GM18498 (cell line): ENCODE results near the gene TRAK2.
"Not testable (repeated sequence)": the region's sequence is repeated elsewhere in the genome, so short reads cannot be mapped to it uniquely, and the experiment has no call there.

Experiments used
- ATAC-seq: cut with Tn5 transposase; IDR thresholded peaks from one replicate; pipeline ENCODE4 v1.9.1; 2021; ENCODE audit warnings: mild to moderate bottlenecking, moderate library complexity; ENCODE audit not compliant: unreplicated experiment

TRAK2 gene

GRCh38 chr2:201419057-201419635 lies 32.1 kb downstream of the TRAK2 start:
- ATAC-seq, result no peak

GRCh38 chr2:201415149-201415548 lies 36.1 kb downstream of the TRAK2 start:
- ATAC-seq, result no peak

GRCh38 chr2:201414099-201415023 lies 36.9 kb downstream of the TRAK2 start:
- ATAC-seq, result peak; percentile 80

- ATAC-seq, result no peak
Measured at GRCh38 chr2:201413552-201413951, 37.7 kb downstream of the TRAK2 start.

GRCh38 chr2:201413143-201413542 lies 38.1 kb downstream of the TRAK2 start:
- no peak for ATAC-seq

- ATAC-seq, result no peak
Measured at GRCh38 chr2:201411421-201411820, 39.8 kb downstream of the TRAK2 start.

- no peak for ATAC-seq
Measured at GRCh38 chr2:201408931-201409330, 42.3 kb downstream of the TRAK2 start.

GRCh38 chr2:201407265-201407664 lies 44.0 kb downstream of the TRAK2 start:
- ATAC-seq, result no peak

- no peak for ATAC-seq
Measured at GRCh38 chr2:201406077-201406662, 45.1 kb downstream of the TRAK2 start.

- ATAC-seq, result no peak
Measured at GRCh38 chr2:201404699-201405280, 46.5 kb downstream of the TRAK2 start.

- ATAC-seq, result no peak
Measured at GRCh38 chr2:201403880-201404279, 47.4 kb downstream of the TRAK2 start.

- ATAC-seq, result no peak
Measured at GRCh38 chr2:201402651-201403562, 48.4 kb downstream of the TRAK2 start.

GRCh38 chr2:201401815-201402214 lies 49.4 kb downstream of the TRAK2 start:
- ATAC-seq, result no peak

- ATAC-seq, result no peak
Measured at GRCh38 chr2:201396595-201396994, 54.7 kb downstream of the TRAK2 start.

GRCh38 chr2:201383136-201383535 lies 68.1 kb downstream of the TRAK2 start:
- no peak for ATAC-seq

- ATAC-seq, result no peak
Measured at GRCh38 chr2:201378496-201379397, 72.5 kb downstream of the TRAK2 start.

- no peak for ATAC-seq
Measured at GRCh38 chr2:201377218-201377617, 74.0 kb downstream of the TRAK2 start.

- ATAC-seq, result no peak
Measured at GRCh38 chr2:201369775-201370174, 81.5 kb downstream of the TRAK2 start.

- ATAC-seq, result not testable (repeated sequence)
Measured at GRCh38 chr2:201369318-201369717, 81.9 kb downstream of the TRAK2 start.
